Skeletal muscle tissue (tissue), 5 donors: ENCODE measurements around the gene SCGB1C2. TPM values are rescaled to one million over a fixed set of nuclear protein-coding genes. Genes with fewer than 3 reads are reported as not detected.

Source experiments
- H3K27ac ChIP-seq: one replicate; pipeline ENCODE4 v1.7.0; 2013; ENCODE audit warnings: mild to moderate bottlenecking, low read depth, low read length, inconsistent platforms
- H3K27me3 ChIP-seq, 3 donors: one replicate each; pipeline ENCODE4 v1.7.0; 2013; ENCODE audit warnings: low read length in 3 of 3; ENCODE audit not compliant: control insufficient read depth in 3 of 3, insufficient read depth in 3 of 3
- H3K36me3 ChIP-seq, 3 donors: one replicate each; pipeline ENCODE4 v1.7.0; 2013; ENCODE audit warnings: low read length in 3 of 3; ENCODE audit not compliant: control insufficient read depth in 3 of 3, insufficient read depth in 3 of 3
- H3K4me1 ChIP-seq, 3 donors: one replicate each; pipeline ENCODE4 v1.7.0; 2013; ENCODE audit warnings: low read length in 3 of 3, mild to moderate bottlenecking in 3 of 3; ENCODE audit not compliant: control insufficient read depth in 3 of 3, insufficient read depth in 3 of 3
- H3K4me3 ChIP-seq, 3 donors: one replicate each; pipeline ENCODE4 v1.7.0; 2013; ENCODE audit warnings: low read length in 3 of 3
- H3K9ac ChIP-seq, 3 donors: one replicate each; pipeline ENCODE4 v1.7.0; 2013; ENCODE audit warnings: low read length in 3 of 3, mild to moderate bottlenecking in 3 of 3, moderate library complexity in 2 of 3, low read depth in 1 of 3
- H3K9me3 ChIP-seq, 3 donors: one replicate each; pipeline ENCODE4 v1.7.0; 2013; ENCODE audit warnings: low read length in 3 of 3; ENCODE audit not compliant: control insufficient read depth in 3 of 3
- small RNA-seq: library from RNA; depleted of rRNA; stranded (forward); fragments of <200 nt; gene quantifications from one replicate; pipeline ENCODE3, GENCODE V24; 2014
- total RNA-seq: library from RNA; depleted of rRNA; stranded (reverse); fragments of >200 nt; gene quantifications from one replicate; pipeline ENCODE4 v1.2.3, GENCODE V29; 2014
- donor health status: Osteomylitis.

The SCGB1C2 gene
- total RNA-seq, 1 donor from 2014 or later: not detected

GRCh38 chr17:180381-181244 is 43.2 kb downstream of the SCGB1C2 start:
- Histone ChIP-seq H3K9me3 (no peaks in the 10 kb centered on the region), H3K27ac (peak overlapping the region; percentile 56), H3K36me3 (no peaks in the 10 kb centered on the region), H3K27me3 (peaks cover 13 to 48% (median 37%) of the 10 kb centered on the region in 3 donors), H3K4me1 (peaks cover 8 to 11% (median 10%) of the 10 kb centered on the region in 3 donors), H3K9ac (peak overlapping the region in 2 of 3 donors; percentile 33 to 45), H3K4me3 (peak overlapping the region in 1 of 3 donors; percentile 35)

- no peaks in the 10 kb centered on the region for H3K9me3 ChIP-seq
- peaks cover 8 to 13% (median 11%) of the 10 kb centered on the region in 3 donors for H3K4me1 ChIP-seq
- peak within 1 kb of the TSS in 1 of 3 donors; percentile 45 for H3K9ac ChIP-seq
- peak within 1 kb of the TSS; percentile 56 for H3K27ac ChIP-seq
- H3K36me3 ChIP-seq: no peaks in the 10 kb centered on the region
- peaks cover 13 to 48% (median 37%) of the 10 kb centered on the region in 3 donors for H3K27me3 ChIP-seq
- H3K4me3 ChIP-seq: peak within 1 kb of the TSS in 2 of 3 donors; percentile 51 to 58
Observed at GRCh38 chr17:181245-182049, 44.1 kb downstream of the SCGB1C2 start, which contains the start of gene DOC2B. DOC2B (minus strand) TSS chr17:181650; CDS start chr17:181479, 171 bp downstream.

DNA sequence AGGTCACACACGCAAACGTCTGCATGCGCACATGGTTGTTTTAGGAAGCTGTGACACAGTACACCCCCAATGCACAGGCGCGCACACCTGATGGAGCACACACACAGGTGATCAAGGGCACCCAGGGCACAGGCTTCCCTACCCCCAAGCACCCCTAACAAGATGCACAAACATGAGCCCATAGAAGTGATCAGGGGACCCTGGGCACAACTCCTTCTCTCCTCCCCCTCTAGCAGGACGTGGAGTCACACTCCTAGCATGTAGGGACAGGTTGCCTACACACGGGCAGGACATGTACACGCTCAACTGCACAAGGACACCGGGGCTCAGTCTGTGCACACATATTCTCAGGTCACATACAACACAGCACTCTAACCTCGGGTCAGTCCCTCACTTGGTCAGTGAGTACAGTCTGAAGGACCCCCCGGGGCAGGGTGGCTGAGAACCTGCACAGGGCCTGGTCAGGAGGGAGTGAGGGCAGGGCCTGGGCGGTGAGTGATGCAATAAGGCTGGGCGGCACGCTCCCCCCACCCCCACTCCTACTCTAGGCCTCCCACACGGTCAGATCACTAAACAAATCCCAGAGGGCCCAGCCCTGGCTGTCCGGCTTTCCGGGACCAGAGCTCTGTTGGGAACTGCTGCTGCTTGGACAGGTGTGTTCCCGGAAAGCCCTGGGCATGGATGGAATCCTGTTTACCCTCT is 44.8 kb downstream of the SCGB1C2 start:
- Histone ChIP-seq H3K9ac (peak overlapping the region in 1 of 3 donors; percentile 45), H3K4me1 (peaks cover 11 to 13% (median 11%) of the 10 kb centered on the region in 3 donors), H3K27me3 (peaks cover 13 to 48% (median 37%) of the 10 kb centered on the region in 3 donors), H3K27ac (peak overlapping the region; percentile 29), H3K4me3 (peak overlapping the region in 2 of 3 donors; percentile 51 to 58), H3K9me3 (no peaks in the 10 kb centered on the region), H3K36me3 (no peaks in the 10 kb centered on the region)

DNA sequence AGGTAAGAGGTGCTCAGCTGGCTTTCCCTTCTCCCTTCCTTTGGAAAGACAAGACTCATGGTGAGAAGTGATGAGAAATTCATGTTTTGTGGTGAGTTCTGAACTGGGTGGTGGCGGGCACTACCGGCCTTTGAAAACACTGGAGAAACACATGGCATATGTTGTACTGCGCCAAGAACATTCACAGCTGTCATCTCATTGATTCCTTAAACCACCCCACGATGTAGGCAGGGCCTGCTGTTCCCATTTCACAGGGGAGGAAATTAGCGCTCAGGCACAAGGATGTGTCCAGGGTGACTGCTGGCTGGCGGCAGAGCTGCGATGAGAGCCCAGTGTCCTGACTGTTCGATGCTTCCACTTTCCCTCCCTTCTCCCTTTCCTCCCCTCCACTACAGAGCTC is 45.7 kb downstream of the SCGB1C2 start:
- Histone ChIP-seq H3K4me3 (no peak overlapping the region), H3K4me1 (peaks cover 11 to 13% (median 11%) of the 10 kb centered on the region in 3 donors), H3K27ac (no peak overlapping the region), H3K36me3 (no peaks in the 10 kb centered on the region), H3K27me3 (peaks cover 13 to 44% (median 37%) of the 10 kb centered on the region in 3 donors), H3K9ac (no peak overlapping the region), H3K9me3 (no peaks in the 10 kb centered on the region)

- peak overlapping the region; percentile 36 for H3K27ac ChIP-seq
Observed at GRCh38 chr17:185445-186138, 48.2 kb downstream of the SCGB1C2 start.

GRCh38 chr17:187130-187529 is 49.8 kb downstream of the SCGB1C2 start:
- Histone ChIP-seq H3K36me3 (no peaks in the 10 kb centered on the region), H3K9ac (no peak overlapping the region), H3K27ac (no peak overlapping the region), H3K27me3 (peaks cover 7 to 22% (median 21%) of the 10 kb centered on the region in 3 donors), H3K9me3 (no peaks in the 10 kb centered on the region), H3K4me1 (peaks cover 2 to 6% (median 3%) of the 10 kb centered on the region in 3 donors), H3K4me3 (no peak overlapping the region)

More at GRCh38 chr17:185445-186138, 48.2 kb downstream of the SCGB1C2 start:
- Histone ChIP-seq H3K9ac (no peak overlapping the region), H3K36me3 (no peaks in the 10 kb centered on the region), H3K9me3 (no peaks in the 10 kb centered on the region), H3K4me3 (no peak overlapping the region), H3K4me1 (peaks cover 6 to 11% (median 7%) of the 10 kb centered on the region in 3 donors), H3K27me3 (peaks cover 13 to 28% (median 27%) of the 10 kb centered on the region in 3 donors)

Small RNA genes lying within 50 kb of the gene (small RNA-seq; reads per million reads assigned to genes)
- not detected for gene RF00026

Other genes with a start within 250 kb of the SCGB1C2 start
- 2.1 TPM for gene DOC2B, start 44.1 kb downstream of the SCGB1C2 start, total RNA-seq
- 1.6 TPM for gene RPH3AL, start 215.2 kb downstream of the SCGB1C2 start, total RNA-seq